OCI-LY3 (cell line): ENCODE results near the gene COA6.

ENCODE experiments used
- CTCF ChIP-seq: fragments of 200-600, 300-600 bp; sonication (generic); IDR thresholded peaks from 2 replicates; pipeline ENCODE4 v1.5.1; 2014; ENCODE audit warnings: antibody characterized with exemption, low read length, low read depth
- EZH2phosphoT487 ChIP-seq: fragments of 200-600 bp; shearing (Covaris generic); IDR thresholded peaks from 2 replicates; pipeline ENCODE4 v1.6.1; 2018; ENCODE audit warnings: antibody characterized with exemption, mixed run types, low read depth

GRCh38 chr1:234397732-234398131 lies 24.5 kb downstream of the COA6 start:
- TF ChIP-seq CTCF = no peak
- TF ChIP-seq EZH2phosphoT487 = no peak
